NCI-H82 (cell line): ENCODE data around the gene PHOSPHO2.

Experiments used
- DNase-seq: peaks from one replicate; lab custom pipeline; 2025; lab: John Stamatoyannopoulos, UW

Gene PHOSPHO2, protein sequence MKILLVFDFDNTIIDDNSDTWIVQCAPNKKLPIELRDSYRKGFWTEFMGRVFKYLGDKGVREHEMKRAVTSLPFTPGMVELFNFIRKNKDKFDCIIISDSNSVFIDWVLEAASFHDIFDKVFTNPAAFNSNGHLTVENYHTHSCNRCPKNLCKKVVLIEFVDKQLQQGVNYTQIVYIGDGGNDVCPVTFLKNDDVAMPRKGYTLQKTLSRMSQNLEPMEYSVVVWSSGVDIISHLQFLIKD

DNA sequence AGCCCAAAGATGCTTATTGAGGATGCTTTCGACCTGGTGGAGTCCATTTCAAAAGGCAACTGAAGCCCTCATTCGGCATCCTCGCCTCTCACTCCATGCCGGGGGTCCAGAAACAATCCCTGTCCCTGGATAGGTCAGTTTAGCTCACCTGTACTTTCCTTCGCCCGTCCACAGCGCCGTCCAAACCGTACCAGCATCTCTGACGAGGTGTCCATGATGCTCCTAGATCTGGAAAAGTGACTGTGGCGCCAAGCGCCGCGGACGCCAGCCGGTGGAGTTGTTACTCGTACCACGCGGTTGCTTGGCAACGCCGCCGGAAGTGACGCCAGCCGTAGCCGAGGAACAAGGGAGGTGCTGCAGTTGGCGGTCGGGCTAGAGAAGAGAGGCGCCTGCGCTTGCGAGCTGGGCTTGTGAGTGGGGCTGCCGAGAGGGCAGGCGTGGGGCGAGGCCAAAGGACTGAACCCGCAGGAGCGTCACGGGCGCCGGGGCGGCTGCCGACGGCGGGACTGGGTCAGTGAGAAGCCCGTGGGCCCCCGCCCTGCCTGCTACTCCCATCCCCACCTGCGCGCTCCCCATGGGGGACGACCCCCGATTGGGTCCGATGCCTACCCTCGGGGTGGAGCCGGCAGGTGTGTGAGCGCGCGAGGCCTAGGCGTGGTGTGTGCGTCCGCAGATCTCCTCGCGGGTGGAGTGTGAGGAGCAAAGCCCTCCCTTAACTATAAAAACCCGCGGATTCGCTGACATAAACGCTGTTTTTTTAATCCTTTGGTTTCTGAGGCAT lies at the start of gene PHOSPHO2, which contains the start of gene CFAP210:
TSS of gene PHOSPHO2 (plus strand) at position 357 of the 781 bp plus-strand sequence. CDS start 6,503 bp downstream, outside the sequence.
TSS of gene CFAP210 (minus strand) at position 293 of the 781 bp plus-strand sequence. CDS start at position 215, 78 bp downstream.
- peak; percentile 99 for DNase-seq

DNA sequence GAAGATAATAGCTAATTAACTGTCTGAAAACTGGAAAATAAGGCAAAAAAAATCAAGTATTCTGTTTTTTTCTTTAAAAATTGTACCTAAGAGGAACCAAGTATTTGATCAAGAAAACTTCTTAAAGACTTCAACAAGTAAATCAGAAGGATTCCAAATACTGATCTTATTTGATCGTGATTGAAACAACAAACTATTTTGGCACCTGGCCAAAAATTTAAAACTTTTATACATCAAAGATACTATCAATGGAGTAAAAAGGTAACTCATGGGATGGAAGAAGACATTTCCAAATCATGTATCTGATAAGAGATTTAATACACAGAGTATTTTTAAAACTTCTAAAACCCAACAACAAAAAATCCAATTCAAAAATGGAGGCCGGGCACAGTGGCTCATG lies 46.8 kb upstream of the PHOSPHO2 start:
- DNase-seq, result no peak

DNA sequence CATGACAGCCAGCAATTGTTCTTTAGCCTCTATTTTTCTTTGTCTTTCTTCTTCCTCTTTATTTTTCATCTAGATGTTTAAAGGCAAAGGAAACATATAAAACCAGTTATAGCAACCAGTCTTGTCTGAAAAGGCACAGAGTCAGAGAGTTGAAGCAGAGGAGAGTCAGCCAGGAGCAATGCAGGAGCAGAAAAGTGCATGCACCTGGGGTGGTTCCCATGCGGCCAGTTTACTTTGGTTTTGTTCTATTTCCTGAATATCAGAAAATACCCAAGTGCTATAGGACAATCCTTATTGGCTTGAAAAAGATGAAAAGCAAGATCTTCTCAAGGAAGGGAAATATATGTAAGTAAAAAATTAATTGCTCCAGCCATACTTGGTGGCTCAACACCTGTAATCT lies 45.0 kb upstream of the PHOSPHO2 start:
- no peak for DNase-seq

DNA sequence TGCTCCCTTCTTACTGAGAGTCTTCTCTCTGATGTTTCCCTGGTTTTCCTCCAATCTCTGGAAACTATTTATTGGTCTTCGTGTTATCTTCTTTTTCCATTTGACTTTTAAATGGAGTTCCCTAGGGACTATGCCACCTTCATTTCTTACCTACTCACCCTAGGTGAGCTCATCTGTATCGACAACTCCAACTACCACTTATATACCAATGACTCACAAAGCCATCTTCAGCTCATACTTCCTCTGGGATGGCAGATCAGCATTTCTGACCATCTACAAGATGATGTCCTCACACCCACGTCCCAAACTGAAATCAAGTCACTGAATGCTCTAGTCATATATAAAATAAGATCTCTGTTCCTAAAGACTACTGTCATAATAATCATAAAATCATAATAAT lies 40.6 kb upstream of the PHOSPHO2 start:
- no peak for DNase-seq

DNA sequence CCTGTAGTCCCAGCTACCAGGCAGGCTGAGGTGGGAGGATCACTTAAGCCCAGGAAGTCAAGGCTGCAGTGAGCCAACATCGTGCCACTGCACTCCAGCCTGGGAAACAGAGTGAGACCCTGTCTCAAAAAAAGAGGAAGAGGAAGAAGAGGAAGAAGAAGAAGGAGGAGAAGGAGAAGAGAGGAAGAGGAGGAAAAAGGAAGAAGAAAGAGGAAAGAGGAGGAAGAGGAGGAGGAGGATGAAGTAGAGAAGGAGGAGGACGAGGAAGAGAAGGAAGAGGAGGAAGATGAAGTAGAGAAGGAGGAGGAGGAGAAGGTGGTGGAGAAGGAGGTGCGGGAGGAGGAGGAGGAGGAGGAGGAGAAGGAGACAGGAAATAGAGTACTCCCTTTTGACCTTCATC lies 38.1 kb upstream of the PHOSPHO2 start:
- no peak for DNase-seq

DNA sequence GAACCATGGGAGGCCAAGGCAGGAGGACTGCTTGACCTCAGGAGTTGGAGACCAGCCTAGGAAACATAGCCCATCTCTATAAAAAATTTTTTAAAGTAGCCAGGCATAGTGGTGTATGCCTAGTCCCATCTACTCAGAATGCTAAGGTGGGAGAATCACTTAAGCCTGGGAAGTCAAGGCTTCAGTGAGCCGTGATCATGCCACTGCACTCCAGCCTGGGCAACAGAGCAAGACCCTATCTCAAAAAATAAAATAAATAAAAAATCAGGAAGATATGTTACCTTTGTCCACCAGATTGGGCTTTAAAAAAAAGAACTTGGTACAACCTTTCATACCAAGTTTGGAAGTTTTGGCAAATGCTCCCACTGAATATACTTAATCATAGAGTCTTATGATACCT lies 35.4 kb upstream of the PHOSPHO2 start:
- DNase-seq, result no peak

DNA sequence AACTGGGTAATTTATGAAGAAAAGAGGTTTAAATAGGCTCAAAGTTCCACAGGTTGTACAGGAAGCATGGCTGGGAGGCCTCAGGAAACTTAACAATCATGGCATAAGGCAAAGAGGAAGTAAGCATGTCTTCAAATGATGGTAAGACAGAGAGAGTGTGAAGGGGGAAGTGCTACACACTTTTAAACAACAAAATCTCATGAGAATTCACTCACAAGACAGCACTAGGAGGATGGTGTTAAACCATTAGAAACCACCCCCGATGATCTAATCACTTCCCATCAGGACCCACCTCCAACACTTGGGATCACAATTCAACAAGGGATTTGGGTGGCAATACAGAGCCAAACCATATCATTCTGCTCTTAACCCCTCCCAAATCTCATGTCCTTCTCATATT lies 34.9 kb upstream of the PHOSPHO2 start:
- DNase-seq, result peak; percentile 52

DNA sequence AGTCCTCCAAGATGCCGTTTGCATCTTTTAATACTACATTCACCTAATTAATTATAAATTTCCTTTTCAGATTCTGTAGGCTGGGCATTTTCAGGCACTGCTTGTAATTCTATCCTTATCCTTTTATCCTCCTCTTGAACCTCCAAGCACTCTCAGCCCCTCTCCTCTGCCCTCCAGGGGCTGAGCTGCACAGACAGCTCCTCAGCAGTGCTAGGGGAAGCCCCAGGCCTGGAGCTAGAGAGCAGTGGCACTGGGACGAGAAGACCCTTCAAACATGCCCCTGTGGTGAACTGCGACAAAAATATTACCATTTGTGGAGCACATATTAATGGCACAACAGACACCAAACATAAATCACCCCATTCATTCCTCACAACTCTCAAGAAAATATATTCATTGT lies 33.0 kb upstream of the PHOSPHO2 start:
- peak; percentile 74 for DNase-seq

DNA sequence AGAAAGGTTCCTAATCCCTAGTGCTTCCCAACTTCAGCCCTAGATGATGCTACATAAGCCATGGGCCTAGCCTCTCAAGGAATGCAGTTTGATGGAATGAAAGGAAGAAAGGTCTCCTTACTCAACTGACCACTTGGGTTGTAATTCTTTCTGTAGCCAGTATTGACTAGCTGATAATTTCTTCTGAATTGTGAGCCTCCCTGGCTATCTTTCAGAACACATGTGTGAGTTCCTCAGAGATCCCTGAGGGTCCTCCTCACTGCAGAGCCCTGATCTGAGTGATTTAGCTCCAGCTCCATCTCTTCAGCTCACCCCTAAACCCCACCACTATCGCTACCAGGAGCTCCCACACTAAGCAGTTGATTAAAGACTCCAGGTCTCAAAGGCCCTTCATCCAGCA lies 31.5 kb upstream of the PHOSPHO2 start:
- DNase-seq, result no peak

DNA sequence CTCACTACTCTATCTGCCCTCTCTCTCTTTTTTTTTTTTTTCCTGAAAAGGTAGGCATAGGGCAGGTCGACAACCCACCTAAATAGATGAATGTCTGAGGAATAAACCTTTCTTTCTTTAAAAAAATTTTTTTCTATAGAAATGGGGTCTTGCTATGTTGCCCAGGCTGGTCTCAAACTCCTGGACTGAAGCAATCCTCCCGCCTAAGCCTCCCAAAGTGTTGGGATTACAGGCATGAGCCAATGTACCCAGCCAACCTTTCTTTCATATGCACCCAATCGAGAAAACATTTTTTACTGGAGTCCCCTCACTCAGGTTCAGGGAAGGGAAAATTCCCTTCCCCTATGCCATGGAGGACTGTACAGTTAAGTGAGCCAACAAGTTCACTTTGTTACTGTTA lies 31.0 kb upstream of the PHOSPHO2 start:
- DNase-seq, result no peak

DNA sequence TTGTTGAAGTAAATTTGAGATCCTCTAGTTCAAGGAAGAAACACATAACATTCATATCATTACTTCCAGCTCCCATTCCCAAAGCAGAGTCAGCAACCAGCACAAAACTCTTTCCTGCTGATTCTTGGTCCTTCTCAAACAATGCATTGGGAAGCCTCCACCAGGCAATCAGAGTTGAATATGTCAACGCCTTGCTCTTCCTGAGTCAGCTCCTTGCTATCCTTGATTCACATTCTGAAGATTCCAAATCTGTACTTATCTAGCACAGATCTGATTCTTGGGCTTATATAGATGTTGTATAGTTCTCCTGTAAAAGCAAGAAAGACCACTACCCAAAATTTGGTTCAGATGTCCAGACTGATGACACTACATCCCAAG lies 29.7 kb upstream of the PHOSPHO2 start:
- no peak for DNase-seq

DNA sequence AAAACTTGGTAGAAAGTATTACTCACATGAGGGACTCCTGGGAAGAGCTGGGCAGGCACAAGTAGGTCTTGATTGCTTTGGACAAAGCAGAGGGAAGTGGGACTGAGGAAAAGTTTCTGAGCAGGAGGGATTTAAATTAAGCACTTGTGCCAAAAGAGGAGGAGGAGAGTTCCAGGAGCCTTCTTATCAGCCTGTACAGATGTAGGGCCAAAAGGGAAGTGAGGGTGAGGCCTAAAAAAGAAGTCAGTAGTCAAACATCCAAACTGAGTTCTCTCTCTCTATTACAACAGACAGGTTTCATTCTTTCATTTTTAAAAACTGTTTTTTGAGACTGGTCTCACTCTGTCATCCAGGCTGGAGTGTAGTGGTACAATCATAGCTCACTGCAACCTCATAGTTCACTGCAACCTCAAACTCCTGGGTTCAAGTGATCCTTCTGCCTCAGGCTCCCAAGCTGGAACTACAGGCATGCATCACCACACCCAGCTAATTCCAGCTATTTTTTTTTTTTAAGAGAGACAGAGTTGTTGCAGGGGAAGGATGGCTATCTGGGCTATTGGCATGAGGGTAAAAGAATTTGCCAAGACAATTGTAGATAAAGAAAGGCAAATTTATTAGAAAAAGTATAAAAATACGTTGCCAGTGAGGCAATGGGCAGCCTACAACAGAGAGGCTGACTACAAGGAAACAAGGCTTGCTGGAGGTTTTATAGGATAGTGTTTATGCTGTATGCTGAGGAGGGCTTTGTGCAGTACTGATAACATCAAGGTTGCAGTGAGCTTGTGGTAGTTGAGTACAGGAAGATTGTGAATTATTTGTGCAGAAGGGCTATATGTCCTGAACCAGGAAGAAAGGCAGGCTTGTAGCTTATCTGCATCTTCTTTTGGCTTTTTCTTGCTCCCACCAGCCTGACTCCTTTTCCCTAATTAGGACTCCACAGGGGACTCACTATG lies 29.0 kb upstream of the PHOSPHO2 start:
- no peak for DNase-seq

DNA sequence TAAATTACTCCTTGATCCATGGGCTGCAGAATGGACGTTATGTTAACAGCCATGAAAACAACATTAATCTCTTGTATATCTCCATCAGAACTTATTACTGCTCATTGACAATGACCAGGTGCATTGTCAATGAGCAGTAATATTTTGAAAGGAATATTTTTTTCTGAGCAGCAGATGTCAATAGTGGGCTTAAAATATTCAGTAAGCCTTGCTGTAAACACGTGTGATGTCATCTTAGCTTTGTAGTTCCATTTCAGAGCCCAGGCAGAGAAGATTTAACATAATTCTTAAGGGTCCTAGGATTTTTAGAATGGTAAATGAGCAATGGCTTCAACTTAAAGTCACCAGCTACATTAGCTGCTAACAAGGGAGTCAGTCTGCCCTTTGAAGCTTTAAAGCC lies 26.7 kb upstream of the PHOSPHO2 start:
- no peak for DNase-seq

DNA sequence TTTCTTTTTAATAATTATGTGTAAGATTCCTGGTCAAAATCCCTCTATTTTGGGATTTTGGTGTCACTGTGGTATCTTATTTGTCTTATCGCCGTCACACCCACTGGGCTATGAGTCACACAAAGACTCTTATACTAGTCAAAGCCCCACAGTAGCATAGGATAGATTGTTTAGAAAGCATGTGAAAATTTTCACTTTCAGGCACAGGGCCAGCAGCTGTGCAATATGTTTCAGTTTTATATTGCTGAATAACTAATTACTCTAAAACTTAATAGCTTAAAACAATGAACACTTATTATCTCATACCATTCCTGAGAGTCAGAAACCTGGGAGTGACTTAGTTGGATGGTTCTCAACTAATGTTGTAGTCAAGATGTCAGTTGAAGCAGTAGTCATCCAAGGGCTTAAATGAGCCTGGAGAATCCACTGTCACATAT lies 24.0 kb upstream of the PHOSPHO2 start:
- DNase-seq, result no peak

DNA sequence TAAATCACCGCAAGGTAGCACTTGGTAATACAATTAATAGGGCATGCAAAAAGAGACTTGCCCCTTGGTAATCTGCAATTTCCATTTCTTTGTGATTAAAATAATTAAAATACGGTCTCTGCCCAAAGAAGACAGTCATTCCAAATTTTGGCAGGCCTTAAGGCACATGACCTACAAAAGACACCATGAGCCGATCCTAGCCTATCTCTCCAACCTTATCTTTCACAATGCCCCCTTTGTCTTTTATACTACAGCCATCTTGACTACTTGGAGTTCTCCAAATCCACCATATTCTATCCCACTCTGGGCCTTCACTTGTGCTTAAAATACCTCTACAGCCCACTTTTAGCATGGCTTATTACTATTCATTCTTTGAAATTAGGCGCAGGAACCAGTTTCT lies 23.3 kb upstream of the PHOSPHO2 start:
- DNase-seq, result no peak

DNA sequence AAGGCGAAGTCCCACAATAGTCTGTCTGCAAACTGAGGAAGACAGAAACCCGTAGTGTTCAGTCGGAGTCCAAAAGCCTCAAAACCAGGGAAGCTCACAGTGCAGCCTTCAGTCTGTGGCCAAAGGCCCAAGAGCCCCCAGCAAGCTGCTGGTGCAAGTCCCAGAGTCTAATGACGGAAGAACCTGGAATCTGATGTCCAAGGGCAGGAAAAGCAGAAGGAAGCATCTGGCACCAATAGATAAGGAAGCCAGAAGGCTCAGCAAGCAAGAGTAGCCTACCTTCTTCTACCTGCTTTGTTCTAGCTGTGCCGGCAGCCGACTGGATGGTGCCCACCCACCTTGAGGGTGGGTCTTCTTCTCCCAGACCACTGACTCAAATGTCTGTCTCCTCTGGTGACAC lies 21.9 kb upstream of the PHOSPHO2 start:
- DNase-seq, result no peak

DNA sequence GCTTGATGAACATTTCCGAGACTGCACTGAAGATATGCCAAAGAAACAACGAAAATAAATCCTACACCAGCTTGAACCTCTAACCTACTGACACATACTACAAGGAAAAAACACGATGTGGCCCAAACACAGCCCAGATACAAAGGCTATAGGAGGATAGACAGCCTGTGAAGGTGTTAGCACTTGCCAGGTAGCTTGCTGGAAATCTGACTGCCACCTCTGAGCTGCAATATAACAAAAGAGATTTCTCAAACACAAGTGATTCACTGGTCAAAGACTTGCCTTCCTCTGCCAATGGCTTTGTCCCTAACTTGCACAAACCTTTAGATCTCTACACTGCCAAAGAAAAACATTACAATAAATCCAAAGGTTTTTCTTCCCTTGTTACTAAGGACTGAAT lies 21.2 kb upstream of the PHOSPHO2 start:
- DNase-seq, result no peak

DNA sequence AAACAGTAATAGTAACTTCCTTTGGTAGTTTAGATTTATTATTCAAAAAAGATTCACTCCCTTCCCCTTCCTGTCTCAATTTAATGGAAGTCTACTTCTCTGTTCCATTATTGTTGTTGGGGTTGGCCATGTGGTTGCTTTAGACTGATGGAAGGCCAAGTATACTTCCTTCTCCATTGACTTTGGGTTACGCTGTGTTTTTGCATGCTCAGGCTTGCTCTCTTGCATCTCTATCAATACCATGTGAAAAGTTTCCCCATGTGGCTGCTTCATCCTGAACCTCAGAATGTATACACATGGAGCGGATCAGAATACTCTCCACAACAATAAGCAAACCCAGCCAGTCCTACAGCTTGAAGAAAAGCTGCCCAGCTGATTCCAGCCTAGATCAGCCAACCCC lies 20.3 kb upstream of the PHOSPHO2 start:
- DNase-seq, result no peak

DNA sequence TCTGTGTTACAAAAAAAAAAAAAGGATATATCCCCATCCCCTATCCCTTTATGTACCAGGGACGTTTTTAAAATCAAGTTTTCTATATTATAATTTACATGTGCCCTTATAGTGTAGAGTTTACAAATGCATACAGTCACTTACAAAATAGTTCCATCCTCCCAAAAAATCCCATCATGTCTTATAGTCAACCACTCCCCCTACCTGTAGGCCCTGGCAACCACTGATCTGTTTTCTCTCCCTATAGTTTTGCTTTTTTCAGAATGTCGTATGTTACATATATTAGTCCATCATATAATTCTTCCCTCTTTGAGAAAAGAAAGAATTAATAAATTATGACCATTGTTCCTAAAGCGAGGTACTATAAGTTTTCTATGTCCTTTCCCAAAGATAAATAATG lies 17.9 kb upstream of the PHOSPHO2 start:
- no peak for DNase-seq

DNA sequence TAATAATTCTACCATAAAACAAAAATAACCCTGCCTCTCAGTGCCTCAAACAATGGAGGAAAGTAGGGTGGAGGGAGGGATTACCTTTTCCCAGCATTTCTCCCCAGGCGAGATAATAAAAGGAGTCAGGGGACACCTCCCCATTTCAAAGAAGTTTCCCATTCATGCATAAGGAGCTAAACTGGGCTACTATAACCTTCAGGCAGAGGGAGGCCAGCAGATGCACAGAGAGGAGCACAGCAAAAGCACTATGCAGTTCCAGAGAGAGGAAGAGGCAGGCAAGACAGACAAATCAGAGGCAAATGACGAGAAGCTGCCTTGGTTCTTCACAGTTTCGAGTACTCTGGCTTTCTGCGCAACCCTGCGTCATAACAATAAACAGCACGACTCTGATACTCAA lies 17.4 kb upstream of the PHOSPHO2 start:
- DNase-seq, result no peak

DNA sequence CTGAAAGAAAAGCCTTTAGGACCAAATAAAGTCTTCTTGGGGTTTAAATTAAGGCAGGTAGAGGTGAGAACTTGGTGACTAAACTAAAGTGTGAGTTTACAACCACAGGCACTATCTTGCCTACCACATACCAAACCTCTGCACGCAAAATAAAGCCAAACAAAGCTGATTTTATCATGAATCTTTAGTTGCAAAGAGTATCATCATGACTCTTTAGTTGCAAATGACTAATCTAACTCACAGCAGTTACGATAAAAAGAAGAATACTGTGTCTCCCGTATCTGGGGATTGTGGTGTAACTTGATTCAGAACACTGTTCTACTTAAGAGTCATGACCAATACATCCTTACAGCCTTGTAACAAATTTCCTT lies 11.2 kb upstream of the PHOSPHO2 start:
- no peak for DNase-seq

DNA sequence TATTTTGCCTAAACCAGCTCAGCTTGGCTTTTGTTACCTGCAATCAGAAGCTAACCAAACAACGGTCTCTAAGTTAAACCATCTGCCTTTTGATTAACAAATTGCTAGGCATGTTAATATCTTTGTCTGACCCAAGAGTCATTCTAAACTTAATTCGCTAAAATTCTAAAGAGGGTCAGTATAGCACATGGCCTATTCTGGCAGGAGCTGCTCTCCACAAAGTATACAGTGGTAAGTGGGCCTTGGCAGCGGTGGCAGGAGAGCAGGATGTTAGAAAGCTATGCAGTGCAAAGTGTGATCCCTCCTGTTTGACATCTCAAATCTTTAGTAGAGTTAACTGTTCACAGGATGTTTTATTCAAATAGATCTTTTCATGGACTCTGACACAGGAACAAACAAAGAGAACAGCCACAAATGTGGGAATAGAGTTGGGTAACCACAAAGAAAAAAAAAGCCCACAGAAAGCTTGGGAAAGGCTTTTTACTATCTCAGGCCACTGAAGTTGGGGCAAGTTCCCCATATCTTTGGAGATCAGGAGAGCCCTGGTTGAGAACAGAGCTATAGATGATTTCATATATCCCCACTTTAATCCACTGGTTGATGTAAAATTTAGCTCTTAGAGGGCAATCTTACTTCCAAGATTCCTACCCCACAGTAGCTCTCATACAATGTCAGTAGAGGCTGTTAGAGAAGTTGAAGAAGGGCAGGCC lies 10.7 kb upstream of the PHOSPHO2 start:
- no peak for DNase-seq
